ENCODE measurements around the gene GMPR2.

GMPR2 gene

GRCh38 chr14:24282736-24283135, 50.0 kb downstream of the GMPR2 start:
- Histone ChIP-seq H3K36me3 (ENCODE audit: control insufficient read depth, insufficient read depth, low read length) (no peaks in the 10 kb centered on the region), H2AFZ (no peak overlapping the region), H3K27me3 (ENCODE audit: control insufficient read depth, insufficient read depth, low read length) (no peaks in the 10 kb centered on the region), H3K79me2 (no peaks in the 10 kb centered on the region), H3K4me2 (ENCODE audit: low read length) (no peak overlapping the region), H3K4me1 (no peaks in the 10 kb centered on the region), H3K9me3 (ENCODE audit: control insufficient read depth, low read length) (no peaks in the 10 kb centered on the region), H3K27ac (no peak overlapping the region), H3K9ac (no peak overlapping the region), H3K4me3 (ENCODE audit: low read depth, low read length) (no peak overlapping the region)
- TF ChIP-seq CTCF (IDR thresholded peaks at IDR 0.05) = no peak

GRCh38 chr14:24283796-24284460, 51.2 kb downstream of the GMPR2 start:
- Histone ChIP-seq H3K4me2 (ENCODE audit: low read length) (no peak overlapping the region), H2AFZ (no peak overlapping the region), H3K36me3 (ENCODE audit: control insufficient read depth, insufficient read depth, low read length) (no peaks in the 10 kb centered on the region), H3K27me3 (ENCODE audit: control insufficient read depth, insufficient read depth, low read length) (no peaks in the 10 kb centered on the region), H3K79me2 (no peaks in the 10 kb centered on the region), H3K9me3 (ENCODE audit: control insufficient read depth, low read length) (no peaks in the 10 kb centered on the region), H3K4me3 (ENCODE audit: low read depth, low read length) (no peak overlapping the region), H3K27ac (no peak overlapping the region), H3K9ac (no peak overlapping the region), H3K4me1 (no peaks in the 10 kb centered on the region)
- no peak for TF ChIP-seq CTCF (IDR thresholded peaks at IDR 0.05)

- no peak for TF ChIP-seq CTCF (IDR thresholded peaks at IDR 0.05)
- Histone ChIP-seq H3K27ac (no peak overlapping the region), H3K9me3 (ENCODE audit: control insufficient read depth, low read length) (no peaks in the 10 kb centered on the region), H3K4me2 (ENCODE audit: low read length) (no peak overlapping the region), H3K4me3 (ENCODE audit: low read depth, low read length) (no peak overlapping the region), H3K9ac (no peak overlapping the region), H3K36me3 (ENCODE audit: control insufficient read depth, insufficient read depth, low read length) (no peaks in the 10 kb centered on the region), H3K79me2 (no peaks in the 10 kb centered on the region), H2AFZ (no peak overlapping the region), H3K27me3 (ENCODE audit: control insufficient read depth, insufficient read depth, low read length) (no peaks in the 10 kb centered on the region), H3K4me1 (no peaks in the 10 kb centered on the region)
These were observed 51.8 kb downstream of the GMPR2 start for GRCh38 chr14:24284501-24285035.

GRCh38 chr14:24285351-24285750, 52.6 kb downstream of the GMPR2 start:
- Histone ChIP-seq H3K9me3 (ENCODE audit: control insufficient read depth, low read length) (no peaks in the 10 kb centered on the region), H3K4me1 (no peaks in the 10 kb centered on the region), H3K79me2 (no peaks in the 10 kb centered on the region), H3K27me3 (ENCODE audit: control insufficient read depth, insufficient read depth, low read length) (no peaks in the 10 kb centered on the region), H2AFZ (no peak overlapping the region), H3K4me3 (ENCODE audit: low read depth, low read length) (no peak overlapping the region), H3K4me2 (ENCODE audit: low read length) (no peak overlapping the region), H3K27ac (no peak overlapping the region), H3K36me3 (ENCODE audit: control insufficient read depth, insufficient read depth, low read length) (no peaks in the 10 kb centered on the region), H3K9ac (no peak overlapping the region)
- no peak for TF ChIP-seq CTCF (IDR thresholded peaks at IDR 0.05)

GRCh38 chr14:24286996-24287395, 54.3 kb downstream of the GMPR2 start:
- H3K9me3 ChIP-seq (ENCODE audit: control insufficient read depth, low read length) = no peaks in the 10 kb centered on the region
- no peak for TF ChIP-seq CTCF (IDR thresholded peaks at IDR 0.05)
- no peak overlapping the region for H2AFZ ChIP-seq
- H3K36me3 ChIP-seq (ENCODE audit: control insufficient read depth, insufficient read depth, low read length) = no peaks in the 10 kb centered on the region
- no peak overlapping the region for H3K27ac ChIP-seq
- H3K79me2 ChIP-seq = no peaks in the 10 kb centered on the region
- H3K9ac ChIP-seq = no peak overlapping the region
- H3K4me2 ChIP-seq (ENCODE audit: low read length) = no peak overlapping the region
- H3K4me3 ChIP-seq (ENCODE audit: low read depth, low read length) = no peak overlapping the region
- H3K4me1 ChIP-seq = no peaks in the 10 kb centered on the region
- no peaks in the 10 kb centered on the region for H3K27me3 ChIP-seq (ENCODE audit: control insufficient read depth, insufficient read depth, low read length)

Data from parathyroid adenoma (tissue), 2 donors.